Endodermal cell (in vitro differentiated cells): ENCODE results near the gene AURKA. TPM values are rescaled to one million over a fixed set of nuclear protein-coding genes. Genes with fewer than 3 reads are reported as not detected.

Source experiments
- DNase-seq: peaks from one replicate; pipeline ENCODE4 v3.0.0-alpha.2; 2017
- H3K27ac ChIP-seq: 2 replicates; pipeline ENCODE4 v1.5.1; 2013; ENCODE audit warnings: mild to moderate bottlenecking, low read depth, low read length, moderate library complexity
- H3K27me3 ChIP-seq: 2 replicates; pipeline ENCODE4 v1.6.1; 2013; ENCODE audit warnings: mild to moderate bottlenecking, low read length, moderate library complexity; ENCODE audit not compliant: insufficient read depth, control insufficient read depth, poor library complexity, severe bottlenecking
- H3K36me3 ChIP-seq: 2 replicates; pipeline ENCODE4 v1.7.0; 2013; ENCODE audit warnings: mild to moderate bottlenecking, low read length, moderate library complexity; ENCODE audit not compliant: control insufficient read depth, insufficient read depth
- H3K4me1 ChIP-seq: one replicate; pipeline ENCODE4 v1.7.0; 2013; ENCODE audit warnings: low read length; ENCODE audit not compliant: control insufficient read depth, insufficient read depth
- H3K4me3 ChIP-seq: 2 replicates; pipeline ENCODE4 v1.5.1; 2013; ENCODE audit warnings: mild to moderate bottlenecking, low read length, moderate library complexity
- H3K9ac ChIP-seq: 2 replicates; pipeline ENCODE4 v1.6.1; 2013; ENCODE audit warnings: mild to moderate bottlenecking, low read length, moderate library complexity; ENCODE audit not compliant: poor library complexity, severe bottlenecking; ENCODE audit errors: extremely low read depth
- H3K9me3 ChIP-seq: 2 replicates; pipeline ENCODE4 v1.6.1; 2013; ENCODE audit warnings: mild to moderate bottlenecking, low read length, moderate library complexity; ENCODE audit not compliant: control insufficient read depth
- H3K27ac Mint-ChIP-seq: 2 replicates; pipeline ENCODE4 v1.8.0; 2020; ENCODE audit warnings: mixed read lengths
- H3K27me3 Mint-ChIP-seq: 2 replicates; pipeline ENCODE4 v1.8.0; 2021; ENCODE audit warnings: mild to moderate bottlenecking, mixed read lengths; ENCODE audit not compliant: insufficient read depth
- H3K36me3 Mint-ChIP-seq: 2 replicates; pipeline ENCODE4 v1.8.0; 2020; ENCODE audit warnings: low read depth, mixed read lengths
- H3K4me1 Mint-ChIP-seq: 2 replicates; pipeline ENCODE4 v1.8.0; 2020; ENCODE audit warnings: mixed read lengths
- H3K4me3 Mint-ChIP-seq: 2 replicates; pipeline ENCODE4 v1.8.0; 2020; ENCODE audit warnings: mild to moderate bottlenecking, moderate library complexity, mixed read lengths
- H3K9me3 Mint-ChIP-seq: 2 replicates; pipeline ENCODE4 v1.8.0; 2020; ENCODE audit warnings: mild to moderate bottlenecking, mixed read lengths
- WGBS, 2 experiments: methylation state at CpG; one replicate each; pipeline versions ENCODE4 v1.1.5 to v1.1.7; 2013; ENCODE audit warnings: missing lambda C conversion rate in 2 of 2, mixed read lengths in 1 of 2; ENCODE audit not compliant: insufficient coverage in 1 of 2, insufficient read length in 1 of 2; 5-methylcytosine and 5-hydroxymethylcytosine counted together
- total RNA-seq, 2 donors: library from RNA; stranded (reverse); fragmentation: NEBNext Ultra II Directional in 1 of 2; extraction: Animal tissue kit (Norgen Biotek cat#: 25700) in 1 of 2; gene quantifications; 2 replicates in 1 of 2; 3 replicates in 1 of 2; pipeline ENCODE4 v1.2.1, GENCODE V29; 2021
- TF ChIP-seq, protein P1 (sequence below): fragments of 200-600 bp; sonication (generic); conservative IDR thresholded peaks from 2 replicates; pipeline ENCODE4 v1.5.0; 2021; ENCODE audit warnings: antibody characterized with exemption, mild to moderate bottlenecking

Gene AURKA
- total RNA-seq, 2 donors from 2014 or later: 56.3 to 85.9 TPM

DNA sequence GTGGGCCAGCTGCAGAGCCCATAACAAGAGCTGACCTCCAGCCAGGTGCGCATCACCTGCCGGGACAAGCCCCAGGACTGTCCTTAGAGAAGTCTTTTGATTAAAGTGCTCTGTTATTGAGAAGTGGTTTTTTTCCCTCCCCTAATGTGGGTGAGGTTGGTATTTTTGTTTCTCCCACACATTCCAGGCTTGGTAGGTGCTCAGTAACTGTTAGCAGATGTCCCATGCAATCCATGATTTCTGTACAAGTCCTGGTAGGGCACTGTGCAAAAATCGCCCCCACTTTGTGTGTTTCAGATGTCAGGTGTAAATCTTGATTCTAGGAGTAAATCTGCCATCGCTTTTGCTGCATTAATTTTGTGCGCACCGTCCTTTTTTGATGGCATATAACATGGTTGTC lies 28.5 kb downstream of the AURKA start:
- Mint-ChIP-seq H3K27ac (no peak overlapping the region), H3K36me3 (peaks cover 32% of the 10 kb centered on the region), H3K4me1 (peaks cover 19% of the 10 kb centered on the region), H3K9me3 (no peaks in the 10 kb centered on the region), H3K27me3 (no peaks in the 10 kb centered on the region), H3K4me3 (no peak overlapping the region)
- Histone ChIP-seq H3K27ac (no peak overlapping the region), H3K36me3 (peaks cover 9% of the 10 kb centered on the region), H3K9me3 (no peaks in the 10 kb centered on the region), H3K27me3 (no peaks in the 10 kb centered on the region), H3K4me1 (peaks cover 11% of the 10 kb centered on the region), H3K4me3 (no peak overlapping the region), H3K9ac (no peak overlapping the region)
- no peak for DNase-seq
- TF ChIP-seq, protein P1, sequence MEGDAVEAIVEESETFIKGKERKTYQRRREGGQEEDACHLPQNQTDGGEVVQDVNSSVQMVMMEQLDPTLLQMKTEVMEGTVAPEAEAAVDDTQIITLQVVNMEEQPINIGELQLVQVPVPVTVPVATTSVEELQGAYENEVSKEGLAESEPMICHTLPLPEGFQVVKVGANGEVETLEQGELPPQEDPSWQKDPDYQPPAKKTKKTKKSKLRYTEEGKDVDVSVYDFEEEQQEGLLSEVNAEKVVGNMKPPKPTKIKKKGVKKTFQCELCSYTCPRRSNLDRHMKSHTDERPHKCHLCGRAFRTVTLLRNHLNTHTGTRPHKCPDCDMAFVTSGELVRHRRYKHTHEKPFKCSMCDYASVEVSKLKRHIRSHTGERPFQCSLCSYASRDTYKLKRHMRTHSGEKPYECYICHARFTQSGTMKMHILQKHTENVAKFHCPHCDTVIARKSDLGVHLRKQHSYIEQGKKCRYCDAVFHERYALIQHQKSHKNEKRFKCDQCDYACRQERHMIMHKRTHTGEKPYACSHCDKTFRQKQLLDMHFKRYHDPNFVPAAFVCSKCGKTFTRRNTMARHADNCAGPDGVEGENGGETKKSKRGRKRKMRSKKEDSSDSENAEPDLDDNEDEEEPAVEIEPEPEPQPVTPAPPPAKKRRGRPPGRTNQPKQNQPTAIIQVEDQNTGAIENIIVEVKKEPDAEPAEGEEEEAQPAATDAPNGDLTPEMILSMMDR: no peak
- WGBS, 2 experiments: 91 to 93% methylated on average over 4 to 6 of the region's 6 CpGs

DNA sequence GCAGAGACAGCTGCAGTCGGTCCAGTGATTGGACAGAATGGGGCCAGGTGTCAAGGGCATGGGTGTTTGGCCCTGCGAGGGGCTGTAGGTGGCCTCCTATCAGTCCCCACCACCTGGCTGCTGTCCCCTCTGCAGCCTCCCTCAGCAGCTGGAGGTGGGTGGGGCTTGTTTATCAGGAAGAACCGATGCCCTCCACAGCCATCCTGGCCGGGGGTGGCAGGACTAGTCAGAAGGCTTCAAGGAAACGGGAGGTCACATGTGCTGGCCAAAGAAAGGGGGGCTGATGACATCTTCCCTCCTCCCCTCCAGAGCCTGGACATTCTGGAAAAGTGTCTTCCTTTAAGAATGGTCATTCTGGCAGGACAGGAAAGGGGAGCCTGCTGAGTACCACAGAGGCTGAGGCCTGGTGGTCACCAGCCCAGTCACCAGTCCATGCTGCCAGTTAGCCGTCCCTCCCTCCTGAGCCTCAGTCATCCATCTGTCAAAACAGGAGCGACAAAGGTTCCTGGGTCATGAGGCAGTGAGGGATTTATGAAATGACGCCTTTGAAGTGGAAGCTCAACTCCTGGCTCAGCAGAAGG lies 29.1 kb downstream of the AURKA start:
- 74 to 100% methylated on average over 1 to 8 of the region's 8 CpGs for WGBS, 2 experiments
- DNase-seq: no peak
- Histone ChIP-seq H3K4me1 (peaks cover 11% of the 10 kb centered on the region), H3K9me3 (no peaks in the 10 kb centered on the region), H3K36me3 (peaks cover 6% of the 10 kb centered on the region), H3K27me3 (no peaks in the 10 kb centered on the region), H3K4me3 (no peak overlapping the region), H3K9ac (no peak overlapping the region), H3K27ac (no peak overlapping the region)
- H3K36me3 Mint-ChIP-seq: peaks cover 32% of the 10 kb centered on the region
- H3K4me1 Mint-ChIP-seq: peaks cover 19% of the 10 kb centered on the region
- H3K27ac Mint-ChIP-seq: no peak overlapping the region
- H3K4me3 Mint-ChIP-seq: no peak overlapping the region
- no peaks in the 10 kb centered on the region for H3K27me3 Mint-ChIP-seq
- TF ChIP-seq, protein P1: no peak
- H3K9me3 Mint-ChIP-seq: no peaks in the 10 kb centered on the region

DNA sequence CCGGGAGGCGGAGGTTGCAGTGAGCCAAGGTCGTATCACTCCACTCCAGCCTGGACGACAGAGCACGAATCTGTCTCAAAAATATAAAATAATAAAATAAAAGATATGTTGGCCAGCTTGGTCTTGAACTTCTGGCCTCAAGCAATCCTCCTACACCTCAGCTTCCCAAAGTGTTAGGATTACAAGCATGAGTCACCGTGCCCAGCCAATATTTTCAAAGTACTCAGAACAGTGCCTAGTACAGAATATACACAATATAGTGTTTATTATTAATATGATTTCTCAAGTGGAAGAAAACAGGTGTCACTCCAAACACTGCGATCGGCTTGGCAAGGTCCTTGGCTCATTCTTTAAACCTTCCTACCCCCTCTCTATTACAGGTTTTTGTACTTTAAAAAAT lies 30.1 kb downstream of the AURKA start:
- no peak for DNase-seq
- no peaks in the 10 kb centered on the region for H3K27me3 ChIP-seq
- H3K27ac Mint-ChIP-seq: no peak overlapping the region
- H3K27ac ChIP-seq: no peak overlapping the region
- H3K9me3 Mint-ChIP-seq: no peaks in the 10 kb centered on the region
- no peak overlapping the region for H3K4me3 Mint-ChIP-seq
- peaks cover 26% of the 10 kb centered on the region for H3K36me3 Mint-ChIP-seq
- H3K9ac ChIP-seq: no peak overlapping the region
- no peak overlapping the region for H3K4me3 ChIP-seq
- no peaks in the 10 kb centered on the region for H3K9me3 ChIP-seq
- H3K4me1 ChIP-seq: peaks cover 11% of the 10 kb centered on the region
- 92% methylated on average over 4 of the region's 8 CpGs; no CpG with 5 or more reads in 1 of the 2 experiments for WGBS, 2 experiments
- peaks cover 4% of the 10 kb centered on the region for H3K36me3 ChIP-seq
- no peaks in the 10 kb centered on the region for H3K27me3 Mint-ChIP-seq
- TF ChIP-seq, protein P1: no peak
- H3K4me1 Mint-ChIP-seq: peaks cover 19% of the 10 kb centered on the region
